Right renal pelvis (tissue), 4 donors: ENCODE measurements around the gene HKDC1. TPM values are rescaled to one million over a fixed set of nuclear protein-coding genes. Genes with fewer than 3 reads are reported as not detected.
"Not testable (repeated sequence)": the region's sequence is repeated elsewhere in the genome, so short reads cannot be mapped to it uniquely, and the experiment has no call there.

Experiments used
- DNase-seq, 4 donors: peaks; one replicate each; pipeline ENCODE4 v3.0.0-alpha.2; 2013; ENCODE audit warnings: low read depth in 4 of 4, low spot score in 3 of 4, missing footprints in 1 of 4
- polyA plus RNA-seq, 4 donors: library from polyadenylated mRNA; unstranded; fragments of 120-200 nt; gene quantifications; one replicate each; pipeline ENCODE4 v1.2.1, GENCODE V29; 2013; ENCODE audit not compliant: insufficient read length in 4 of 4

The HKDC1 gene
- polyA plus RNA-seq, 4 donors = 15.3 to 18.6 (median 16.0) TPM

- no peak for DNase-seq
These were observed 19.8 kb downstream of the HKDC1 start for GRCh38 chr10:69239816-69240434.

GRCh38 chr10:69240455-69240854 is 20.3 kb downstream of the HKDC1 start:
- no peak for DNase-seq

GRCh38 chr10:69241575-69241974 is 21.4 kb downstream of the HKDC1 start:
- no peak for DNase-seq

GRCh38 chr10:69242040-69242851 is 22.1 kb downstream of the HKDC1 start:
- DNase-seq = no peak

DNA sequence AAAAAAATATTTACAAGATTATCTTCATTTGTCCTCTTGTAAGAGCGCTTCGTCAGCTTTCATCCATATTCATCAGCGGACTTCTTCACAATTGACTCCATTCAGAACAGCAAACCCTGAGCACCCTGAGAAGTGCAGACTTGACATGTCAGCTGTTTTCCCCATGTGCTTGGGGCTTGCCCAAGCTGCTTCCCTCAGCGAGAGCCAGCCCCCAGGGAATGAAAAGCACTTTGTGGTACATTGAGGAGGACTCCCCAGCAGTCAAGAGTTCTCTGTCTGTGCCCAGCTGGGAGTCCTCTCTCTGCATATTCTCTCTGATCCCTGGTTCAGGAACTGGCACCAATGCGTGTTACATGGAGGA is 22.7 kb downstream of the HKDC1 start:
- DNase-seq = no peak

GRCh38 chr10:69243817-69244216 is 23.7 kb downstream of the HKDC1 start:
- DNase-seq = no peak

DNA sequence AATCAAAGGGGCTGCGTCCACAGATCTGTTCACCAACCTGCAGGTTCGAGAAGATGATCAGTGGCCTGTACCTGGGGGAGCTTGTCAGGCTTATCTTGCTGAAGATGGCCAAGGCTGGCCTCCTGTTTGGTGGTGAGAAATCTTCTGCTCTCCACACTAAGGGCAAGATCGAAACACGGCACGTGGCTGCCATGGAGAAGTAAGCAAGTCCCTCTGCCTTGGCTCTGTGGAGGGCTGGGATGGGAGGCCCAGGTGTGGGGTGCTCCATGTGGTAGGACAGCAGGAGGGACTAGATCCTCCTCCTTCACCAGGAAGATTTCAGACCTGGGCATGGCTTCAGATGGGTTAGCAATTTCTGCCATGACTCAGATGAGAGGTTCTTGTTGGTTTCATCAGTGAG is 25.9 kb downstream of the HKDC1 start:
- DNase-seq = no peak

GRCh38 chr10:69246581-69247312 is 26.6 kb downstream of the HKDC1 start:
- DNase-seq = no peak

GRCh38 chr10:69247313-69247710 is 27.2 kb downstream of the HKDC1 start:
- DNase-seq = no peak

DNA sequence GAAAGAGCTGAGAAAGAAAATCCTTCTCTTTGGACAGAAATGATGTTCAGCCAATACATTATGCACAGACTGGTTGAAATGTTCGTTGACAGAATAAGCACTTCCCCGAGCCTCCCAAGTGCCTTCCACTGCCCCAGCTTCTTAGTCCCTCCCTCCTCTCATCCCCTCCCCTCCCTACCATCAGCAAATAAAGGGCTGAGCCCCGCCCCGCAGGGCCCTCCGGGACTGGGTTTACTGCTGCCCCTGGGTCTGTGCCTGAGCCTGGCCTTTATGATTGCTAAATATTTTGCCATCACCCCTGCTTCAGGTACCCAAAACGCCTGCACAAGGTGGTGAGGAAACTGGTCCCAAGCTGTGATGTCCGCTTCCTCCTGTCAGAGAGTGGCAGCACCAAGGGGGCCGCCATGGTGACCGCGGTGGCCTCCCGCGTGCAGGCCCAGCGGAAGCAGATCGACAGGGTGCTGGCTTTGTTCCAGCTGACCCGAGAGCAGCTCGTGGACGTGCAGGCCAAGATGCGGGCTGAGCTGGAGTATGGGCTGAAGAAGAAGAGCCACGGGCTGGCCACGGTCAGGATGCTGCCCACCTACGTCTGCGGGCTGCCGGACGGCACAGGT is 28.1 kb downstream of the HKDC1 start:
- DNase-seq = no peak

DNA sequence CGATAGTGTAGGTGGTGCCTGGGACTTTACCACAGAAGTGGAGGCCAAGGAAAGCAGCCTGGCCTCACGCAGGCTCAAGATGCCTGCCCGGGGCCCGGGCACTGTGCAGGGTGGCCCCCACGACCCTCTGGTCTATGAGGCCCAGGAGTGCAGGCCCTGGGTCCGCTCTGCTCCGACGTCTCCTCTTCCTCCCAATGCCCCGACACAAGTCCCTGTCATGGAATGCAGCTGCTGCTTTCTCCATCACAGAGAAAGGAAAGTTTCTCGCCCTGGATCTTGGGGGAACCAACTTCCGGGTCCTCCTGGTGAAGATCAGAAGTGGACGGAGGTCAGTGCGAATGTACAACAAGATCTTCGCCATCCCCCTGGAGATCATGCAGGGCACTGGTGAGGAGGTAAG is 29.9 kb downstream of the HKDC1 start:
- no peak for DNase-seq

DNA sequence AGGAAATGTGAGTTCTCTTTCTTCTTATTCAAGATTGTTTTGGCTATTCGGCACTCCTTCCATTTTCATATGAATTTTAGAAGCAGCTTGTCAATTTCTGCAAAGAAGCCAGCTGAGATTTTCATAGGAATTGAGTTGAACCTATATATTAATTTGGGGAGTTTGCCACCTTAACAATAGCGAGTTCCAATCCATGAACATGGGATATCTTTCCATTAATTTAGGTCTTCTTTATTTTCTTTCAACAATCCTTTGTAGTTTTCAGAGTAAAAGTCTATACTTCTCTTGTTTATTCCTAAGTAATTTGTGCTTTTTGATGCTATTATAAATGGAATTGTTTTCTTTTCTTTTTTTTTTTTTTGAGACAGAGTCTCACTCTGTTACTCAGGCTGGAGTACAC is 31.3 kb downstream of the HKDC1 start:
- not testable (repeated sequence) for DNase-seq

GRCh38 chr10:69253171-69253570 is 33.0 kb downstream of the HKDC1 start:
- DNase-seq = no peak

- no peak for DNase-seq
These were observed 34.7 kb downstream of the HKDC1 start for GRCh38 chr10:69254877-69255276.

GRCh38 chr10:69259547-69260243 is 39.6 kb downstream of the HKDC1 start:
- DNase-seq = no peak

- no peak for DNase-seq
These were observed 41.1 kb downstream of the HKDC1 start for GRCh38 chr10:69261184-69261583.

GRCh38 chr10:69262292-69262751 is 42.2 kb downstream of the HKDC1 start:
- no peak for DNase-seq

- no peak for DNase-seq
These were observed 45.4 kb downstream of the HKDC1 start for GRCh38 chr10:69265521-69265920.

GRCh38 chr10:69268761-69269416 is 48.8 kb downstream of the HKDC1 start:
- DNase-seq = no peak

DNA sequence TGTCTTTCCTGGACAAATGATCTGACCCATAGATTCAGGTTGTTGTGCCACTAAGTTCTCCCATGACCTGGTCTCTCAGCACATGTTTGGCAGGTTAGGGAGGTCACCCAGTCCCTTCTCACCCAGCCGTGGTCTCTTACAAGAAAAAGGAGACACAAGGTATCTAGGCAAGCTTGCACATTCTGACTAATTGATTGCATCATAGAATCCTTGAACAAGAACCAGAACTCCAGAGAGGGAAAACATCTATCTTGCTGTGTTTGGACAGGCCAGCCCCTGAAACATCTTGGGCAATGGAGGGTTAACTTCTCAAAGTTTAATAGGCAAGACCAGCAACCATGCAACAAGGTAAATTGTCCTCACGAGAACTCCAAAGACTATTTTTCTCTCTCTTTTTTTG is 49.6 kb downstream of the HKDC1 start:
- DNase-seq = no peak
